K562 (cell line): Measurements from ENCODE around the gene CLN5. TPM values are rescaled to one million over a fixed set of nuclear protein-coding genes. Genes with fewer than 3 reads are reported as not detected.

ENCODE experiments used
- ATAC-seq: fragments of 200-7000 bp; cut with Tn5 transposase; 3 replicates; pipeline ENCODE4 v1.9.1; 2020; ENCODE audit warnings: moderate library complexity
- BruUV-seq: library from RNA; stranded (reverse); fragments of 400-500 nt; replicated peaks from 2 replicates; lab custom pipeline; 2021; lab: Mats Ljungman, UMichigan
- CTCF ChIA-PET: fragments of 300-600 bp; formaldehyde crosslinking; extraction: SDS; loops from one replicate; lab custom pipeline; 2021; ENCODE audit warnings: low intra/inter-chr PET ratio; lab: Yijun Ruan, JAX
- POLR2A ChIA-PET: fragments of 300-600, 350-650 bp; sonication (Branson Sonifier 250); formaldehyde crosslinking; extraction: SDS; loops from one replicate; lab custom pipeline; 2021; ENCODE audit warnings: antibody characterized with exemption, inconsistent platforms; lab: Yijun Ruan, JAX
- DNase-seq, 4 experiments: peaks; one replicate each; pipeline versions ENCODE4 v3.0.0 to v3.0.0-alpha.2; 2011 to 2018; ENCODE audit warnings: low spot score in 3 of 4, mixed read lengths in 3 of 4; ENCODE audit errors: extremely low read depth in 1 of 4
- FAIRE-seq: peaks from 2 replicates; lab custom pipeline; 2011; peaks lifted over from hg19 to GRCh38; lab: Jason Lieb, UNC
- H2AFZ ChIP-seq: 2 replicates; pipeline ENCODE4 v1.6.0; 2011; ENCODE audit warnings: low read depth, low read length, control low read depth, inconsistent platforms
- H3K27ac ChIP-seq: fragments of 200-600 bp; 3 replicates; pipeline ENCODE4 v1.8.0; 2011; ENCODE audit warnings: low read depth, mild to moderate bottlenecking, control low read depth, inconsistent platforms, low read length, moderate library complexity, mixed read lengths; ENCODE audit errors: extremely low read depth
- H3K27me3 ChIP-seq, 2 experiments: fragments of 300-600 bp in 1 of 2; 2 replicates in 1 of 2; 3 replicates in 1 of 2; pipeline versions ENCODE4 v1.6.0 to v1.8.0; 2011; ENCODE audit warnings: inconsistent platforms in 2 of 2, low read length in 2 of 2, mild to moderate bottlenecking in 1 of 2, mixed read lengths in 1 of 2, moderate library complexity in 1 of 2; ENCODE audit not compliant: control insufficient read depth in 2 of 2, insufficient read depth in 2 of 2
- H3K36me3 ChIP-seq: fragments of 300-600 bp; 3 replicates; pipeline ENCODE4 v1.8.0; 2011; ENCODE audit warnings: mild to moderate bottlenecking, low read length, inconsistent platforms; ENCODE audit not compliant: control insufficient read depth, insufficient read depth
- H3K4me1 ChIP-seq, 2 experiments: fragments of 200-600 bp in 1 of 2; replicated peaks in 1 of 2; 2 replicates in 1 of 2; 3 replicates in 1 of 2; pipeline versions ENCODE4 v1.5.1 to v1.8.0; 2011; ENCODE audit warnings: inconsistent platforms in 2 of 2, low read length in 2 of 2, mild to moderate bottlenecking in 1 of 2, mixed read lengths in 1 of 2, moderate library complexity in 1 of 2; ENCODE audit not compliant: control insufficient read depth in 2 of 2, insufficient read depth in 2 of 2
- H3K4me2 ChIP-seq: 2 replicates; pipeline ENCODE4 v1.6.1; 2011; ENCODE audit warnings: low read length, control low read depth, inconsistent platforms, mixed read lengths; ENCODE audit not compliant: insufficient read depth
- H3K4me3 ChIP-seq: fragments of 200-600 bp; sonication (generic), shearing (Covaris generic); 2 replicates; pipeline ENCODE4 v1.5.1; 2016; ENCODE audit warnings: control low read depth, inconsistent platforms
- H3K79me2 ChIP-seq: fragments of 200-600 bp; 3 replicates; pipeline ENCODE4 v1.8.0; 2011; ENCODE audit warnings: low read length, inconsistent platforms; ENCODE audit not compliant: control insufficient read depth, insufficient read depth
- H3K9ac ChIP-seq, 2 experiments: 2 replicates each; pipeline versions ENCODE4 v1.6.0 to v1.6.1; 2011; ENCODE audit warnings: low read depth in 2 of 2, low read length in 2 of 2, control low read depth in 1 of 2, inconsistent platforms in 1 of 2, mild to moderate bottlenecking in 1 of 2, mixed read lengths in 1 of 2; ENCODE audit not compliant: insufficient read depth in 1 of 2
- H3K9me1 ChIP-seq: one replicate; pipeline ENCODE4 v1.6.0; 2011; ENCODE audit warnings: inconsistent platforms, mild to moderate bottlenecking, low read length, moderate library complexity; ENCODE audit not compliant: control insufficient read depth, insufficient read depth
- H3K9me3 ChIP-seq: replicated peaks from 2 replicates; pipeline ENCODE4 v1.5.1; 2011; ENCODE audit warnings: low read depth, low read length, inconsistent platforms; ENCODE audit not compliant: control insufficient read depth, insufficient read depth
- H4K20me1 ChIP-seq: replicated peaks from 2 replicates; pipeline ENCODE4 v1.6.1; 2011; ENCODE audit warnings: low read length, inconsistent platforms, mixed read lengths; ENCODE audit not compliant: control insufficient read depth, insufficient read depth
- BDP1 ChIP-seq: IDR thresholded peaks from 3 replicates; pipeline ENCODE4 v1.6.1; 2011; ENCODE audit not compliant: insufficient read length, insufficient read depth
- BMI1 ChIP-seq: fragments of 150-350 bp; IDR thresholded peaks from 2 replicates; pipeline ENCODE4 v1.6.1; 2014; ENCODE audit warnings: low read length
- COPS2 ChIP-seq: fragments of 450-650 bp; conservative IDR thresholded peaks from 2 replicates; pipeline ENCODE4 v1.6.1; 2016; ENCODE audit warnings: mild to moderate bottlenecking, moderate library complexity
- ETV1 ChIP-seq: fragments of 450-650 bp; conservative IDR thresholded peaks from 2 replicates; pipeline ENCODE4 v1.6.1; 2016; ENCODE audit warnings: missing genetic modification characterization, control low read depth, low read depth, missing compliant biosample characterization
- GTF2B ChIP-seq: IDR thresholded peaks from 2 replicates; pipeline ENCODE4 v1.6.1; 2011; ENCODE audit not compliant: insufficient read length; ENCODE audit errors: extremely low read depth
- HDAC1 ChIP-seq, 2 experiments: fragments of 450-650 bp; IDR thresholded peaks; 2 replicates each; pipeline ENCODE4 v1.6.1; 2016 to 2017; ENCODE audit warnings: inconsistent platforms in 1 of 2, mild to moderate bottlenecking in 1 of 2, moderate library complexity in 1 of 2
- HDAC6 ChIP-seq: IDR thresholded peaks from 2 replicates; pipeline ENCODE4 v1.6.1; 2012; ENCODE audit warnings: low read depth, mild to moderate bottlenecking, control low read depth, inconsistent platforms, low read length, moderate library complexity
- HES1 ChIP-seq: fragments of 450-650 bp; IDR thresholded peaks from 2 replicates; pipeline ENCODE4 v1.6.1; 2016; ENCODE audit warnings: low read depth, mild to moderate bottlenecking, moderate library complexity
- PCBP2 ChIP-seq: fragments of 200-400 bp; formaldehyde crosslinking; IDR thresholded peaks from 2 replicates; pipeline ENCODE4 v1.6.1; 2018; ENCODE audit warnings: low read length, low read depth, mild to moderate bottlenecking, moderate library complexity; ENCODE audit not compliant: poor library complexity, severe bottlenecking
- SRSF7 ChIP-seq: fragments of 200-400 bp; formaldehyde crosslinking; optimal IDR thresholded peaks from 2 replicates; pipeline ENCODE3; 2017; ENCODE audit warnings: mild to moderate bottlenecking, low read depth, low read length
- TCF7 ChIP-seq: sonication (generic); IDR thresholded peaks from 2 replicates; pipeline ENCODE4 v1.6.1; 2016; ENCODE audit warnings: antibody characterized with exemption, borderline replicate concordance
- TSHZ1 ChIP-seq: fragments of 250-450 bp; sonication (Bioruptor Pico); IDR thresholded peaks from 2 replicates; pipeline ENCODE4 v1.4.0; 2020; ENCODE audit warnings: mild to moderate bottlenecking, moderate library complexity
- YBX1 ChIP-seq: fragments of 450-650 bp; IDR thresholded peaks from 2 replicates; pipeline ENCODE4 v1.7.1; 2016; ENCODE audit warnings: mild to moderate bottlenecking
- ZBTB17 ChIP-seq: fragments of 450-650 bp; formaldehyde crosslinking; IDR thresholded peaks from 2 replicates; pipeline ENCODE4 v1.4.0; 2020; ENCODE audit warnings: mild to moderate bottlenecking
- ZNF133 ChIP-seq: fragments of 250-450 bp; sonication (Bioruptor Pico); IDR thresholded peaks from 2 replicates; pipeline ENCODE4 v1.4.0; 2020; ENCODE audit warnings: mild to moderate bottlenecking
- WGBS: fragments of 100-300 bp; shearing (Covaris generic); methylation state at CpG from one replicate; pipeline ENCODE4 v1.1.6; 2016; ENCODE audit warnings: low coverage, mixed read lengths; ENCODE audit not compliant: insufficient coverage; ENCODE audit errors: missing lambda C conversion rate; 5-methylcytosine and 5-hydroxymethylcytosine counted together
- in situ Hi-C: fragments of 300-500 bp; cut with MboI; formaldehyde crosslinking; loops from 4 replicates; pipeline ENCODE4 v1.15.0; 2018; ENCODE audit warnings: inconsistent platforms, mixed read lengths
- intact Hi-C: fragments of 100-400 bp; cut with micrococcal nuclease; formaldehyde crosslinking; loops from 2 replicates; pipeline ENCODE4 v1.14.2; 2022
- polyA plus RNA-seq, 8 experiments: library from polyadenylated mRNA; depleted of rRNA in 4 of 8; stranded (reverse) in 5 of 8; unstranded in 3 of 8; fragments of >200 nt; fragmentation: Nextera tagmentation in 2 of 8; fragmentation: Illumina TruSeq in 1 of 8; extraction: Ambion mirVana in 2 of 8; extraction: Trizol in 1 of 8; gene quantifications; 2 replicates each; pipeline versions ENCODE4 v1.2.1 to v1.2.3, GENCODE V29; 2011 to 2014; ENCODE audit warnings: inconsistent platforms in 1 of 8, missing spikeins in 1 of 8
- total RNA-seq, 7 experiments: library from RNA; depleted of rRNA in 6 of 7; stranded (reverse); fragments of >200 nt in 6 of 7; fragmentation: Illumina TruSeq in 2 of 7; extraction: Trizol in 2 of 7; gene quantifications; 2 replicates each; pipeline versions ENCODE4 v1.2.1 to v1.2.3, GENCODE V29; 2011 to 2021; ENCODE audit warnings: low replicate concordance in 1 of 7

Gene CLN5
- total and polyA plus RNA-seq, 9 of the 15 experiments (the other 6 are each of a cell fraction or from before 2014, with no cell fraction given), result 4.6 to 11.5 (median 7.2) TPM

- peak overlapping the region; percentile 82 for H3K4me3 ChIP-seq
- TF ChIP-seq GTF2B (no peak), COPS2 (no peak), ZNF133 (CRISPR knock-in tag) (no peak), SRSF7 (no peak), BDP1 (no peak), HDAC1 (IDR thresholded peaks at IDR 0.05) (no peak), ETV1 (tag) (no peak), HDAC6 (no peak), TSHZ1 (no peak), HES1 (no peak), YBX1 (no peak), ZBTB17 (CRISPR knock-in tag) (no peak), BMI1 (no peak), TCF7 (no peak), PCBP2 (no peak)
- peak overlapping the region; percentile 95 for H2AFZ ChIP-seq
- H3K36me3 ChIP-seq, result peaks cover 17% of the 10 kb centered on the region
- intact Hi-C loops (loop anchor here (5.0 kb wide), 1 partner anchor 334 kb away; the partner anchor contains the start of gene MYCBP2), in situ Hi-C loops (no loop called here)
- ATAC-seq, result no peak
- H3K9me3 ChIP-seq, result no peaks in the 10 kb centered on the region
- H3K79me2 ChIP-seq, result peaks cover 19% of the 10 kb centered on the region
- H3K9ac ChIP-seq, result peak overlapping the region; percentile 81 to 95
- no peaks in the 10 kb centered on the region for H3K9me1 ChIP-seq
- FAIRE-seq, result no peak
- ChIA-PET CTCF (no interaction called here), POLR2A (interaction anchor here (0.9 to 1.2 kb wide), 3 partner anchors 9 to 1104 kb away, joined by 3 to 9 read pairs (median 3); no protein-coding TSS in a partner anchor)
- peak overlapping the region; percentile 85 for H3K27ac ChIP-seq
- H4K20me1 ChIP-seq, result no peaks in the 10 kb centered on the region
- 17% methylated on average over 3 of the region's 3 CpGs for WGBS
- no peak for DNase-seq
- peaks cover 7 to 8% of the 10 kb centered on the region in 2 experiments; a peak in 4 of 5 replicates for H3K4me1 ChIP-seq
- no TSS peak for BruUV-seq
- H3K4me2 ChIP-seq, result peak overlapping the region; percentile 87
- H3K27me3 ChIP-seq, result no peaks in the 10 kb centered on the region
Observed at GRCh38 chr13:76993021-76993420, 1.1 kb downstream of the CLN5 start.
